ENCODE results near the gene SARDH. TPM values are rescaled to one million over a fixed set of nuclear protein-coding genes. Genes with fewer than 3 reads are reported as not detected.

Gene SARDH
- total and polyA plus RNA-seq, 8 donors: 8.9 to 43.3 (median 20.5) TPM

DNA sequence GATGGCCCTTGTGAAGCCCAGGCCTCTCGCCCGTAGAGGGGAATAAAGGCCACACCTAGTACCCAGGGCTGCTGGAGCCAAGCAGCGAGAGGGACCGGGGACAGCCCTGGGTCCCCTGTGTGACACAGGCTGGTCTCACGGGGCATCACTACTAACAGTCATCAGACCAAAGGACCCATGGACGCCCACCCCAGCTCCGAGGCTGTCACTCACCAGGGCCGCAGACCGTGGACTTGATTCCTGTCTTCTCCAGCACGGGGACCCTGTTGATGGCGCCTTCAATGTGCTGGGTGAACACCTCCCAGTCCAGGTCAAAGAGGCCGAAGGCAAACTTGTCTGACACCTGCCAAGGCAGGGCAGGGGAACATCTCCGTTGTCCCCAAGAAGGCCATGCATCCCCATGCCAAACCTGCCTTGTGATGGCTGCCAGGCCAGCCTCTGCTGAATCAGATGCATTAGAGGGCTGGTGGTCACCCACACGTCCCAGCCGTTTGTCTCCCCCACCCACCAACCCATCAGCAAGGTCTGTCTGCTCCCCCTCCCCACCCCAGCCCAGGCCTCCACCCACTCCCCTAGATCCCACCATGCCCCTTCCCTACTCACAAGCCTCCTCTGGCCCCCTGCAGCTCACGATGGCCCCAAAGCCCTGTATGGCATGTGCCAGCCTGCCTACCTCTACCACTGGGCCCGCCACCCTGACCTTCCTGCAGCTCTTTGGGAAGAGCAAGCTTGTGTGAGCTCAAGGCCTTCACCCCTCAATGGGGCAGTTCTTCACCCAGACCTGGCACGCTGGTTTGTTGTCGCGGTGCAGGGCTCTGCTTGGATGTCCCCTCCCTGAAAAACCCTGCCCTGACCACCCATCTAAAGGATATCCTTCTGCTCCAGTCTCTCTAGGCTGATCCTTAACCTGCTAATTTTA is 20.8 kb downstream of the SARDH start:
- WGBS, 2 donors: 91 to 94% methylated on average over 20 of the region's 20 CpGs
- TF ChIP-seq, protein P1, sequence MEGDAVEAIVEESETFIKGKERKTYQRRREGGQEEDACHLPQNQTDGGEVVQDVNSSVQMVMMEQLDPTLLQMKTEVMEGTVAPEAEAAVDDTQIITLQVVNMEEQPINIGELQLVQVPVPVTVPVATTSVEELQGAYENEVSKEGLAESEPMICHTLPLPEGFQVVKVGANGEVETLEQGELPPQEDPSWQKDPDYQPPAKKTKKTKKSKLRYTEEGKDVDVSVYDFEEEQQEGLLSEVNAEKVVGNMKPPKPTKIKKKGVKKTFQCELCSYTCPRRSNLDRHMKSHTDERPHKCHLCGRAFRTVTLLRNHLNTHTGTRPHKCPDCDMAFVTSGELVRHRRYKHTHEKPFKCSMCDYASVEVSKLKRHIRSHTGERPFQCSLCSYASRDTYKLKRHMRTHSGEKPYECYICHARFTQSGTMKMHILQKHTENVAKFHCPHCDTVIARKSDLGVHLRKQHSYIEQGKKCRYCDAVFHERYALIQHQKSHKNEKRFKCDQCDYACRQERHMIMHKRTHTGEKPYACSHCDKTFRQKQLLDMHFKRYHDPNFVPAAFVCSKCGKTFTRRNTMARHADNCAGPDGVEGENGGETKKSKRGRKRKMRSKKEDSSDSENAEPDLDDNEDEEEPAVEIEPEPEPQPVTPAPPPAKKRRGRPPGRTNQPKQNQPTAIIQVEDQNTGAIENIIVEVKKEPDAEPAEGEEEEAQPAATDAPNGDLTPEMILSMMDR (IDR thresholded peaks at IDR 0.05): no peak
- ATAC-seq: no peak
- Histone ChIP-seq H3K27ac (no peak overlapping the region), H3K4me3 (no peak overlapping the region), H3K27me3 (no peaks in the 10 kb centered on the region), H3K4me1 (no peaks in the 10 kb centered on the region), H3K36me3 (peaks cover 0 to 9% (median 0%) of the 10 kb centered on the region in 3 donors), H3K9me3 (no peaks in the 10 kb centered on the region)
- DNase-seq: peak in 4 of 6 donors; percentile 1 to 58 (median 27)
- FAIRE-seq: no peak
- intact Hi-C loops (cut with DNase I): no loop called here

DNA sequence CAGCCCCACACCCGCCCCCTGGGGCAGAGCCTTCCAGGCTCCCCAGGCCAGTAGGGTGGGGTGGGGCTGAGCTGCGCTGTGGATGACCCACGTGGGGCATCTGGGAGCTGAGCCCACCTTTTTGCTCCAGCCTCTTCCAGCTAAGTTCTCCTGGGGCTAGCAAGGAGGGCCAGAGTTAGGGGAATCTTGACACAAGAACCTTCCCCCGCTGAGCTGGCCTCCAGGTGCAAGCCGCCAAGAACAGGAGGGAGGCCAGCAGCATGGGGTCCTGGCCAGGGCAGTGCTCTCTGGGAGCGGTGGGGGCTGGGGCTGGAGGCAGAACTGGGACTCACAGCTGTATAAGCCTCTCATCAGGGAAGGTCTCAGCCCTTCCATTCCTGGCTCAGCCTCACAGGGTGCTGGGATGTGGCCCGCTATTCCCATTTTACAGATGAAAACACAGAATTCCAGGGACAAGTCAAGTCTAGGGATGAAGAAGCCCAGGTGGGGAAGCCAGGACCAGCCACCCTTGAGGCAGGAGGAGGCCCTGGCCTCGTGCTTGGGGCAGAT is 21.5 kb downstream of the SARDH start:
- WGBS, 2 donors: 79 to 85% methylated on average over 8 of the region's 8 CpGs
- DNase-seq: peak in 4 of 6 donors; percentile 4 to 48 (median 36)
- peak in 1 of 4 donors; percentile 7 for ATAC-seq
- Histone ChIP-seq H3K27me3 (no peaks in the 10 kb centered on the region), H3K27ac (no peak overlapping the region), H3K4me3 (no peak overlapping the region), H3K9me3 (no peaks in the 10 kb centered on the region), H3K4me1 (no peaks in the 10 kb centered on the region), H3K36me3 (peaks cover 0 to 9% (median 0%) of the 10 kb centered on the region in 3 donors)
- no peak for FAIRE-seq
- TF ChIP-seq, protein P1 (IDR thresholded peaks at IDR 0.05): no peak
- intact Hi-C loops (cut with DNase I): no loop called here

DNA sequence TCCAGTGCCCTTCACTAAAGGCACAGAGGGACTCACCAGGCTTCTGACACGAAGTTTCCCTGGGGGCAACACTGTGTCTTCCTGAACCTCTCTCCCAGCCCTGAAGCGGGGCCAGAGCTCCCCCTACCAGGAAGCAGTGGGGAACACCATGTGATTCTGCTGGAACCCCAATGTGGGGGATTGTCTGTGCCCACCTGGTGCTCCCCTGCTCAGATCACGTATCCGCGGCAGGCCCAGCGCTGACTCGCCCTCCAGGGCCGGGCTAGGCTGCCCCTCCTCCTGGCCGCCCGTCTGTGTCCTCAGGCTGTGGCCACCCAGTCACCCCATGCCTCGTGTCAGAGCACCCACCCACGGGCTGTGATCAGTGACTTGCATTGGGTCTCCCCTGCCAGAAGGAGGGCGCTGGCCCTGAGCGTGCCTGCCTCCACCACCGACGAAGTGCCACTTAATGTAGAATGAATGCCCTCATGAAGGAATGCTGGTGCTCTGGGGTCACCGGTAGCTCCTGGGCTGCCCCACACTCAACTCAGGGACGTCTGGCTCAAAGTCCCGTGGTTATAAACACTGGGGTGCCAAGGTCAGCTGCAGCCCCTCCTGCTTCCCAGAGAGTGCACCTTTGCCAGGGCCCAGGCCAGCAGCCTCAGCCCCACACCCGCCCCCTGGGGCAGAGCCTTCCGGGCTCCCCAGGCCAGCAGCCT is 22.1 kb downstream of the SARDH start:
- DNase-seq (peak in 4 of 6 donors; percentile 2 to 67 (median 40)), FAIRE-seq (no peak), ATAC-seq (peak in 2 of 4 donors; percentile 15 to 22)
- Histone ChIP-seq H3K9me3 (no peaks in the 10 kb centered on the region), H3K27ac (no peak overlapping the region), H3K27me3 (no peaks in the 10 kb centered on the region), H3K4me3 (no peak overlapping the region), H3K4me1 (no peaks in the 10 kb centered on the region), H3K36me3 (peaks cover 0 to 9% (median 0%) of the 10 kb centered on the region in 3 donors)
- TF ChIP-seq, protein P1 (IDR thresholded peaks at IDR 0.05): no peak
- 74 to 82% methylated on average over 21 of the region's 21 CpGs for WGBS, 2 donors
- intact Hi-C loops (cut with DNase I): no loop called here

DNA sequence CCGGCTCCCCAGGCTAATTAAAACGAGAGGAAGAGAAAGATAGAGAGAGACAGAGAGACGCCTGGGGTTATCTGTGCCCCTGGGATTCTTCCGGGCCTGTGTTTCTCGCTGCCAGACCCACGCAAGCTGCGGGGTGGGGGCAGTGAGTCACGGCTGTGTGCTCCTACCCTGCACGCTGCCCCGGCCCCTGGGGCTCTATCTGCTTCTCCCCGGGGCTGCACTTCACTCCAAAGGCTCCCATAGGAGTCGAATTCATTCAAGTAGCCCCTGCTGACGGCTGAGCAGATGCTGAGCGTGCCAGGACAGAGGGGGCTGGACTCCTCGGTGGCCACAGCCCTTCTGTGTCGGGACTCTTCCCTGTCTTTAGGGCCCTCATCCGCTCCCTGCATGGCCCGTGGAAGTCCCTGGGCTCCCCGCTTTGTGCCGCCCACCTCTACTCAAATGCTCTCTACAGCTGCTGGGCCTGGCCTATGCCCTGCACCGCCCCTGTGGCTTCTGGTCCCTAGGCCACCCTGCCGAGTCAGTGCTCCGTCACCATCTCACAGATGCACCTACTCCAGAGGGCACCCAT is 22.8 kb downstream of the SARDH start:
- Histone ChIP-seq H3K27ac (no peak overlapping the region), H3K9me3 (no peaks in the 10 kb centered on the region), H3K4me3 (no peak overlapping the region), H3K27me3 (no peaks in the 10 kb centered on the region), H3K36me3 (peaks cover 0 to 9% (median 0%) of the 10 kb centered on the region in 3 donors), H3K4me1 (no peaks in the 10 kb centered on the region)
- intact Hi-C loops (cut with DNase I): no loop called here
- ATAC-seq (peak in 3 of 4 donors; percentile 3 to 34 (median 18)), FAIRE-seq (no peak), DNase-seq (peak in 4 of 6 donors; percentile 5 to 51 (median 32))
- TF ChIP-seq, protein P1 (IDR thresholded peaks at IDR 0.05): no peak
- 78 to 82% methylated on average over 23 of the region's 23 CpGs for WGBS, 2 donors

Data from pancreas (tissue), 10 donors.